Measurements from ENCODE around the gene ZDHHC22. TPM values are rescaled to one million over a fixed set of nuclear protein-coding genes. Genes with fewer than 3 reads are reported as not detected.

ZDHHC22 gene
- total and polyA plus RNA-seq, 7 donors = 0.01 to 0.04 TPM; not detected in 5

GRCh38 chr14:77120771-77121743, 20.5 kb downstream of the ZDHHC22 start:
- Histone ChIP-seq H3K27me3 (ENCODE audit: insufficient read depth in 3 of 3, low read length in 2 of 3) (no peaks in the 10 kb centered on the region), H3K9me3 (no peaks in the 10 kb centered on the region), H3K27ac (peak overlapping the region; percentile 73), H3K4me3 (peak overlapping the region; percentile 28), H3K4me1 (peaks cover 66% of the 10 kb centered on the region), H3K36me3 (ENCODE audit: insufficient read depth in 1 of 2, low read depth in 1 of 2) (peaks cover 0 to 39% of the 10 kb centered on the region in 2 donors)
- peak; percentile 22 to 63 (median 56) for ATAC-seq
- intact Hi-C loops (cut with DNase I) = no loop called here
- no peak for DNase-seq
- 37 to 50% (median 41%) methylated on average over 9 of the region's 9 CpGs for WGBS, 3 donors
- no peak for TF ChIP-seq CTCF (IDR thresholded peaks at IDR 0.05)

GRCh38 chr14:77119851-77120250, 21.7 kb downstream of the ZDHHC22 start:
- H3K27ac ChIP-seq = peak overlapping the region; percentile 73

GRCh38 chr14:77116172-77116817, 25.3 kb downstream of the ZDHHC22 start:
- intact Hi-C loops (cut with DNase I) = no loop called here
- Histone ChIP-seq H3K27ac (peak overlapping the region; percentile 76), H3K4me1 (peaks cover 49% of the 10 kb centered on the region), H3K4me3 (no peak overlapping the region), H3K27me3 (ENCODE audit: insufficient read depth in 3 of 3, low read length in 2 of 3) (no peaks in the 10 kb centered on the region), H3K9me3 (no peaks in the 10 kb centered on the region), H3K36me3 (ENCODE audit: insufficient read depth in 1 of 2, low read depth in 1 of 2) (peaks cover 8 to 82% of the 10 kb centered on the region in 2 donors)
- no peak for TF ChIP-seq CTCF (IDR thresholded peaks at IDR 0.05)
- ATAC-seq = peak in 3 of 4 donors; percentile 34 to 42 (median 37)
- WGBS, 3 donors = 60 to 88% (median 61%) methylated on average over 2 of the region's 2 CpGs
- DNase-seq = no peak

More at GRCh38 chr14:77119851-77120250, 21.7 kb downstream of the ZDHHC22 start:
- no peak overlapping the region for H3K4me3 ChIP-seq
- DNase-seq = no peak
- ATAC-seq = no peak
- no peak for TF ChIP-seq CTCF (IDR thresholded peaks at IDR 0.05)
- H3K9me3 ChIP-seq = no peaks in the 10 kb centered on the region
- 90 to 97% (median 94%) methylated on average over 7 of the region's 7 CpGs for WGBS, 3 donors
- peaks cover 70% of the 10 kb centered on the region for H3K4me1 ChIP-seq
- H3K27me3 ChIP-seq (ENCODE audit: insufficient read depth in 3 of 3, low read length in 2 of 3) = no peaks in the 10 kb centered on the region
- H3K36me3 ChIP-seq (ENCODE audit: insufficient read depth in 1 of 2, low read depth in 1 of 2) = peaks cover 0 to 50% of the 10 kb centered on the region in 2 donors
- intact Hi-C loops (cut with DNase I) = no loop called here

GRCh38 chr14:77114609-77115008, 27.0 kb downstream of the ZDHHC22 start:
- ATAC-seq (no peak), DNase-seq (no peak)
- no peaks in the 10 kb centered on the region for H3K27me3 ChIP-seq (ENCODE audit: insufficient read depth in 3 of 3, low read length in 2 of 3)
- H3K9me3 ChIP-seq = no peaks in the 10 kb centered on the region
- peaks cover 8 to 90% of the 10 kb centered on the region in 2 donors for H3K36me3 ChIP-seq (ENCODE audit: insufficient read depth in 1 of 2, low read depth in 1 of 2)
- H3K27ac ChIP-seq = peak overlapping the region; percentile 76
- 77 to 90% (median 81%) methylated on average over 4 of the region's 4 CpGs for WGBS, 3 donors
- H3K4me3 ChIP-seq = no peak overlapping the region
- TF ChIP-seq CTCF (IDR thresholded peaks at IDR 0.05) = no peak
- intact Hi-C loops (cut with DNase I) = no loop called here
- peaks cover 56% of the 10 kb centered on the region for H3K4me1 ChIP-seq

Measured in psoas muscle (tissue), 8 donors.